Hepatocyte (in vitro differentiated cells): Measurements from ENCODE around the gene BTG1. TPM values are rescaled to one million over a fixed set of nuclear protein-coding genes. Genes with fewer than 3 reads are reported as not detected.

Source experiments
- DNase-seq: peaks from one replicate; pipeline ENCODE4 v3.0.0-alpha.2; 2016; ENCODE audit warnings: low spot score
- H2AFZ ChIP-seq: fragments of 200-600 bp; sonication (generic); 2 replicates; pipeline ENCODE4 v1.6.0; 2016; ENCODE audit warnings: antibody characterized with exemption, mild to moderate bottlenecking
- H3K27ac ChIP-seq: fragments of 200-600 bp; sonication (generic); 2 replicates; pipeline ENCODE4 v1.5.1; 2016; ENCODE audit warnings: mild to moderate bottlenecking
- H3K27me3 ChIP-seq: fragments of 200-600 bp; sonication (generic); 2 replicates; pipeline ENCODE4 v1.6.1; 2016
- H3K36me3 ChIP-seq: fragments of 200-600 bp; sonication (generic); replicated peaks from 2 replicates; pipeline ENCODE4 v1.5.1; 2016; ENCODE audit warnings: low read depth; ENCODE audit not compliant: insufficient read depth
- H3K4me1 ChIP-seq: fragments of 200-600 bp; sonication (generic); 2 replicates; pipeline ENCODE4 v1.5.1; 2016; ENCODE audit warnings: mild to moderate bottlenecking, moderate library complexity; ENCODE audit not compliant: insufficient read depth
- H3K4me2 ChIP-seq: fragments of 200-600 bp; sonication (generic); 2 replicates; pipeline ENCODE4 v1.6.0; 2016
- H3K4me3 ChIP-seq: fragments of 200-600 bp; sonication (generic); 2 replicates; pipeline ENCODE4 v1.5.1; 2016; ENCODE audit warnings: mild to moderate bottlenecking
- H3K79me2 ChIP-seq: fragments of 200-600 bp; sonication (generic); 2 replicates; pipeline ENCODE4 v1.6.0; 2017; ENCODE audit warnings: mild to moderate bottlenecking
- H3K9me2 ChIP-seq: fragments of 200-600 bp; sonication (generic); replicated peaks from 2 replicates; pipeline ENCODE4 v1.6.0; 2017; ENCODE audit warnings: mild to moderate bottlenecking; ENCODE audit not compliant: insufficient read depth
- H3K9me3 ChIP-seq: fragments of 200-600 bp; sonication (generic); 2 replicates; pipeline ENCODE4 v1.5.1; 2016; ENCODE audit warnings: low read depth, mild to moderate bottlenecking
- H4K20me1 ChIP-seq: fragments of 200-600 bp; sonication (generic); 2 replicates; pipeline ENCODE4 v1.6.0; 2016; ENCODE audit warnings: mild to moderate bottlenecking; ENCODE audit not compliant: insufficient read depth, poor library complexity, severe bottlenecking
- CTCF ChIP-seq: fragments of 200-600 bp; sonication (generic); IDR thresholded peaks from 2 replicates; pipeline ENCODE4 v1.5.1; 2016; ENCODE audit warnings: antibody characterized with exemption, mild to moderate bottlenecking; ENCODE audit not compliant: poor library complexity
- EZH2 ChIP-seq: fragments of 200-600 bp; sonication (generic); IDR thresholded peaks from 2 replicates; pipeline ENCODE4 v1.6.1; 2016; ENCODE audit warnings: antibody characterized with exemption, mild to moderate bottlenecking, borderline replicate concordance
- EZH2phosphoT487 ChIP-seq: fragments of 200-600 bp; sonication (generic); IDR thresholded peaks from one replicate; pipeline ENCODE4 v1.6.1; 2018; ENCODE audit warnings: antibody characterized with exemption, mild to moderate bottlenecking, low read depth, moderate library complexity; ENCODE audit not compliant: unreplicated experiment, severe bottlenecking
- WGBS: methylation state at CpG from one replicate; pipeline ENCODE4 v1.1.6; 2016; ENCODE audit warnings: low lambda C conversion rate; ENCODE audit errors: missing lambda C conversion rate; 5-methylcytosine and 5-hydroxymethylcytosine counted together
- polyA plus RNA-seq: library from polyadenylated mRNA; unstranded; fragments of >200 nt; fragmentation: Nextera tagmentation; extraction: Ambion mirVana; gene quantifications from 2 replicates; pipeline ENCODE4 v1.2.1, GENCODE V29; 2016
- total RNA-seq: library from RNA; depleted of rRNA; stranded (reverse); fragments of >200 nt; gene quantifications from 2 replicates; pipeline ENCODE4 v1.2.3, GENCODE V29; 2014

The BTG1 gene
- total and polyA plus RNA-seq, 2 experiments from 2014 or later: 72.0 to 146 TPM

GRCh38 chr12:92151916-92152315 lies 6.3 kb upstream of the BTG1 start:
- Histone ChIP-seq H3K4me2 (no peak overlapping the region), H3K36me3 (no peaks in the 10 kb centered on the region), H3K9me3 (no peaks in the 10 kb centered on the region), H3K27me3 (no peaks in the 10 kb centered on the region), H3K4me3 (no peak overlapping the region), H3K79me2 (peaks cover 7% of the 10 kb centered on the region), H3K9me2 (no peaks in the 10 kb centered on the region), H2AFZ (no peak overlapping the region), H4K20me1 (no peaks in the 10 kb centered on the region), H3K4me1 (peaks cover 14% of the 10 kb centered on the region), H3K27ac (no peak overlapping the region)
- no peak for TF ChIP-seq CTCF
- TF ChIP-seq EZH2phosphoT487: no peak
- TF ChIP-seq EZH2: no peak
- no peak for DNase-seq
- 95% methylated on average over 2 of the region's 2 CpGs for WGBS

- no peak for DNase-seq
- Histone ChIP-seq H3K4me1 (peaks cover 8% of the 10 kb centered on the region), H3K4me3 (no peak overlapping the region), H4K20me1 (peaks cover 8% of the 10 kb centered on the region), H3K9me3 (no peaks in the 10 kb centered on the region), H3K4me2 (no peak overlapping the region), H3K9me2 (no peaks in the 10 kb centered on the region), H2AFZ (no peak overlapping the region), H3K27me3 (no peaks in the 10 kb centered on the region), H3K27ac (no peak overlapping the region), H3K36me3 (no peaks in the 10 kb centered on the region), H3K79me2 (peaks cover 16% of the 10 kb centered on the region)
- 96% methylated on average over 8 of the region's 8 CpGs for WGBS
- TF ChIP-seq CTCF: no peak
- no peak for TF ChIP-seq EZH2phosphoT487
- TF ChIP-seq EZH2: no peak
These were observed 3.9 kb upstream of the BTG1 start for GRCh38 chr12:92149563-92149962.

GRCh38 chr12:92147491-92147890 lies 1.8 kb upstream of the BTG1 start:
- Histone ChIP-seq H3K9me3 (no peaks in the 10 kb centered on the region), H4K20me1 (peaks cover 27% of the 10 kb centered on the region), H3K4me1 (peaks cover 8% of the 10 kb centered on the region), H3K4me2 (peak overlapping the region; percentile 79), H3K4me3 (peak overlapping the region; percentile 48), H3K36me3 (peaks cover 12% of the 10 kb centered on the region), H3K9me2 (no peaks in the 10 kb centered on the region), H3K27me3 (no peaks in the 10 kb centered on the region), H3K27ac (peak overlapping the region; percentile 91), H3K79me2 (peaks cover 35% of the 10 kb centered on the region), H2AFZ (peak overlapping the region; percentile 24)
- WGBS: 24% methylated on average over 3 of the region's 3 CpGs
- no peak for DNase-seq
- TF ChIP-seq EZH2phosphoT487: no peak
- no peak for TF ChIP-seq EZH2
- TF ChIP-seq CTCF: no peak
